ENCODE results near the gene SYCE1.

SYCE1 gene

GRCh38 chr10:133511408-133511807 is 54.0 kb downstream of the SYCE1 start:
- DNase-seq, result no peak

- DNase-seq, result no peak
Measured at GRCh38 chr10:133509700-133510099, 55.7 kb downstream of the SYCE1 start.

Data from COR-L47 (cell line).